ENCODE measurements around the gene PSME3.
A peak's percentile ranks its signal among the peaks of the same experiment; 100 is the strongest.

PSME3 gene

DNA sequence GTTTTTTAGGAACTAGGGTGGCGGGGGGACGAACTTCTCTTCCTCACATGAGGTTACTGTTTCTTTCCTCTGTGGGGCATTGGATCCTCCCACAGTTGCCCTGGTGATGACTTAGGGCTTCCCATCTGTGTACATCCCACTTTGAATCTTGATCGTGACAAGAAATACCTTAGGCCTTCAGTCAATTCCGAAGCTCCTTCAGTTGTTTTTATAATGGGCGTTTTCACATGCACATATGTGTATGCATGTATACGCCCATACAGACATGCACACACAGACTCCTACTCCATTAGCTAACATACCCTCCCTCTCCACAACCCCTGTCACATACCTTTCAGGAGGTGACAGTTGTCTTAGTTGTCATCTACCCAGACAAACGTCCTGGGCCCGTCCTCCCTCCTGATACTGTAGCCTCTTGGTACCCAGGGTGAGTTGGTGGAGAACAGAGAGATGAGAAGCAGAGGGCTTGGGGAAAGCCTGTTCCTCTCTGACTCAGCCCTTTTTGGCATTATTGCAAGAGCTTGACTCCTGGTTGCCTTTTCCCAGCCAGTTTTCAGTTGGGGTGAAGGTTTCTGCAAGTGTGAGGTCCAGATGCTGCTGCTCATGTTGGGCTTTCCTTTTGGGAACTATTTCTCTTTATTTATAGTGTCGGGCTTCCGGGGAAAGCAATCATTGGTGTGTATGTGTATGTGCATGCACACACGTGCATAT lies 8.9 kb downstream of the PSME3 start:
- Histone ChIP-seq H3K9me2 (replicated peaks; ENCODE audit: insufficient read depth, low read length) (no peaks in the 10 kb centered on the region), H3K27ac (ENCODE audit: low read depth, low read length) (no peak overlapping the region), H3F3A (ENCODE audit: insufficient read depth) (no peaks in the 10 kb centered on the region), H3K27me3 (ENCODE audit: low read length) (no peaks in the 10 kb centered on the region), H3K4me3 (ENCODE audit: insufficient read depth, low read length, poor library complexity, severe bottlenecking) (no peak overlapping the region), H4K20me1 (ENCODE audit: low read depth, low read length) (no peaks in the 10 kb centered on the region), H3K36me3 (ENCODE audit: low read length) (peaks cover 25% of the 10 kb centered on the region), H3K9ac (ENCODE audit: low read length) (no peak overlapping the region), H3K4me2 (ENCODE audit: low read depth, low read length, poor library complexity, severe bottlenecking) (no peak overlapping the region), H2AFZ (ENCODE audit: low read depth, low read length, severe bottlenecking) (no peak overlapping the region), H3K9me3 (ENCODE audit: insufficient read depth, low read length) (no peaks in the 10 kb centered on the region), H3K79me2 (ENCODE audit: insufficient read depth, low read length) (no peaks in the 10 kb centered on the region)
- no peak for TF ChIP-seq EZH2phosphoT487 (conservative IDR thresholded peaks at IDR 0.05; ENCODE audit: low read length)
- TF ChIP-seq, protein P1, sequence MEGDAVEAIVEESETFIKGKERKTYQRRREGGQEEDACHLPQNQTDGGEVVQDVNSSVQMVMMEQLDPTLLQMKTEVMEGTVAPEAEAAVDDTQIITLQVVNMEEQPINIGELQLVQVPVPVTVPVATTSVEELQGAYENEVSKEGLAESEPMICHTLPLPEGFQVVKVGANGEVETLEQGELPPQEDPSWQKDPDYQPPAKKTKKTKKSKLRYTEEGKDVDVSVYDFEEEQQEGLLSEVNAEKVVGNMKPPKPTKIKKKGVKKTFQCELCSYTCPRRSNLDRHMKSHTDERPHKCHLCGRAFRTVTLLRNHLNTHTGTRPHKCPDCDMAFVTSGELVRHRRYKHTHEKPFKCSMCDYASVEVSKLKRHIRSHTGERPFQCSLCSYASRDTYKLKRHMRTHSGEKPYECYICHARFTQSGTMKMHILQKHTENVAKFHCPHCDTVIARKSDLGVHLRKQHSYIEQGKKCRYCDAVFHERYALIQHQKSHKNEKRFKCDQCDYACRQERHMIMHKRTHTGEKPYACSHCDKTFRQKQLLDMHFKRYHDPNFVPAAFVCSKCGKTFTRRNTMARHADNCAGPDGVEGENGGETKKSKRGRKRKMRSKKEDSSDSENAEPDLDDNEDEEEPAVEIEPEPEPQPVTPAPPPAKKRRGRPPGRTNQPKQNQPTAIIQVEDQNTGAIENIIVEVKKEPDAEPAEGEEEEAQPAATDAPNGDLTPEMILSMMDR (IDR thresholded peaks at IDR 0.05; ENCODE audit: insufficient read depth, low read length, poor library complexity, severe bottlenecking): no peak

DNA sequence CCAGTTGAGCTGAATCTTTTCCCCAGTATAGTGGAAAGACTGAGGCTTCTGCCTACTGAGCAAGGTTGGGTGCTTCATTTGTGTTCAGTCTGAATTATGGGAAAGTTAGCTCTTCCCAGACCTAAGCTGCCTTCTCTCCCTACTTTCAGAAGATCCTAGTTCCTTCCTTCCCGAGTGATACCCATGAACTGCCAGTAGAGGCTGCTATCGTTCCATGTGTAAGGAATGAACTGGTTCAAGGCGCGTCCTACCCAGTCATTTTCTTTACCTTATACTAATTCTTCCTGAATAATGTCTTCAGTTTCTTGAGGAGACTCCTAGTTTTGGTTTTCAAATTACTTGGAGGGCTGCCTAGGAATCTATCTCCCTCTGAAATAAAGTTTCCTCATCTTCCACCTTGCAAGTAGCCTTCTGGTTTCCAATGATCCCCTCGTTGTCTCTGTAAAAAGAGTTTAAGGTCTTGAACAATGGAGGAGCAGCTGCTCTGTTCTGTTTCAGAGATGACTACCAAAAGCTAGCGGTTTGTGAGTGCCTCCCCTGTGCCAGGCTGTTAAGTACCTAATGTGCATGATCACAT lies 10.2 kb downstream of the PSME3 start:
- H3K27me3 ChIP-seq (ENCODE audit: low read length): no peaks in the 10 kb centered on the region
- no peak for TF ChIP-seq EZH2phosphoT487 (conservative IDR thresholded peaks at IDR 0.05; ENCODE audit: low read length)
- TF ChIP-seq, protein P1 (IDR thresholded peaks at IDR 0.05; ENCODE audit: insufficient read depth, low read length, poor library complexity, severe bottlenecking): peak; percentile 9
- no peaks in the 10 kb centered on the region for H3F3A ChIP-seq (ENCODE audit: insufficient read depth)
- no peaks in the 10 kb centered on the region for H3K79me2 ChIP-seq (ENCODE audit: insufficient read depth, low read length)
- H3K9me3 ChIP-seq (ENCODE audit: insufficient read depth, low read length): no peaks in the 10 kb centered on the region
- H3K4me2 ChIP-seq (ENCODE audit: low read depth, low read length, poor library complexity, severe bottlenecking): no peak overlapping the region
- no peak overlapping the region for H3K4me3 ChIP-seq (ENCODE audit: insufficient read depth, low read length, poor library complexity, severe bottlenecking)
- H3K36me3 ChIP-seq (ENCODE audit: low read length): peaks cover 18% of the 10 kb centered on the region
- no peak overlapping the region for H3K27ac ChIP-seq (ENCODE audit: low read depth, low read length)
- H2AFZ ChIP-seq (ENCODE audit: low read depth, low read length, severe bottlenecking): no peak overlapping the region
- H3K9me2 ChIP-seq (replicated peaks; ENCODE audit: insufficient read depth, low read length): no peaks in the 10 kb centered on the region
- H3K9ac ChIP-seq (ENCODE audit: low read length): no peak overlapping the region
- H4K20me1 ChIP-seq (ENCODE audit: low read depth, low read length): no peaks in the 10 kb centered on the region

DNA sequence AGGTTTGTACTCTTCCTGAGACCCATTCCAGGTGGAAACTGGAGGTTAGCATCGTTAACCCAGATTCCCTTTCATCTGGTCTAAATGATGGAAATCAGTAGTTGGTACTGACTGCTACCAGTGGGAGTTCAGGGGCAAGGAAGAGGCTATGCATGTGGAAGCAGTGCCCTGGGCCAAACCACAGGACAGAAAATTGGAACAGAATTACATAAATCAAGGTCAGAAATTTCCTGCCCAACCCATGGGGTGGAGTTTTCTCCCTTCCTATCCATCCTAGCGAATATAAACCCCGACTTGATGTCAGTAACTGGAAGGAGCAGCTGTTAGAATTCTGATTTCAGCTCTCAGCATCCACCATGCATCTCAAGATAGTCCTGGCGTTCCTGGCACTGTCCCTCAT lies 11.1 kb downstream of the PSME3 start, which contains the start of gene AOC2:
TSS of gene AOC2 (plus strand) at position 310 of the 400 bp plus-strand sequence. CDS start at position 357, 47 bp downstream.
- TF ChIP-seq, protein P1 (IDR thresholded peaks at IDR 0.05; ENCODE audit: insufficient read depth, low read length, poor library complexity, severe bottlenecking): no peak
- no peak for TF ChIP-seq EZH2phosphoT487 (conservative IDR thresholded peaks at IDR 0.05; ENCODE audit: low read length)
- Histone ChIP-seq H3K9me2 (replicated peaks; ENCODE audit: insufficient read depth, low read length) (no peaks in the 10 kb centered on the region), H3K79me2 (ENCODE audit: insufficient read depth, low read length) (no peaks in the 10 kb centered on the region), H3K4me2 (ENCODE audit: low read depth, low read length, poor library complexity, severe bottlenecking) (no peak within 1 kb of the TSS), H3K27ac (ENCODE audit: low read depth, low read length) (no peak within 1 kb of the TSS), H3K27me3 (ENCODE audit: low read length) (no peaks in the 10 kb centered on the region), H3K9me3 (ENCODE audit: insufficient read depth, low read length) (no peaks in the 10 kb centered on the region), H4K20me1 (ENCODE audit: low read depth, low read length) (no peaks in the 10 kb centered on the region), H2AFZ (ENCODE audit: low read depth, low read length, severe bottlenecking) (no peak within 1 kb of the TSS), H3K36me3 (ENCODE audit: low read length) (peaks cover 11% of the 10 kb centered on the region), H3F3A (ENCODE audit: insufficient read depth) (no peaks in the 10 kb centered on the region), H3K4me3 (ENCODE audit: insufficient read depth, low read length, poor library complexity, severe bottlenecking) (no peak within 1 kb of the TSS), H3K9ac (ENCODE audit: low read length) (no peak within 1 kb of the TSS)

All from SU-DHL-6 (cell line).